Measurements from ENCODE around the gene EFNA5.

- TF ChIP-seq, protein P1, sequence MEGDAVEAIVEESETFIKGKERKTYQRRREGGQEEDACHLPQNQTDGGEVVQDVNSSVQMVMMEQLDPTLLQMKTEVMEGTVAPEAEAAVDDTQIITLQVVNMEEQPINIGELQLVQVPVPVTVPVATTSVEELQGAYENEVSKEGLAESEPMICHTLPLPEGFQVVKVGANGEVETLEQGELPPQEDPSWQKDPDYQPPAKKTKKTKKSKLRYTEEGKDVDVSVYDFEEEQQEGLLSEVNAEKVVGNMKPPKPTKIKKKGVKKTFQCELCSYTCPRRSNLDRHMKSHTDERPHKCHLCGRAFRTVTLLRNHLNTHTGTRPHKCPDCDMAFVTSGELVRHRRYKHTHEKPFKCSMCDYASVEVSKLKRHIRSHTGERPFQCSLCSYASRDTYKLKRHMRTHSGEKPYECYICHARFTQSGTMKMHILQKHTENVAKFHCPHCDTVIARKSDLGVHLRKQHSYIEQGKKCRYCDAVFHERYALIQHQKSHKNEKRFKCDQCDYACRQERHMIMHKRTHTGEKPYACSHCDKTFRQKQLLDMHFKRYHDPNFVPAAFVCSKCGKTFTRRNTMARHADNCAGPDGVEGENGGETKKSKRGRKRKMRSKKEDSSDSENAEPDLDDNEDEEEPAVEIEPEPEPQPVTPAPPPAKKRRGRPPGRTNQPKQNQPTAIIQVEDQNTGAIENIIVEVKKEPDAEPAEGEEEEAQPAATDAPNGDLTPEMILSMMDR (IDR thresholded peaks at IDR 0.05) = no peak
- no peak for TF ChIP-seq POLR2A (IDR thresholded peaks at IDR 0.05)
These were observed 76.3 kb downstream of the EFNA5 start for GRCh38 chr5:107594253-107595045.

Data from lower leg skin (tissue), 3 donors.